Natural killer cell (primary cell): Measurements from ENCODE around the gene UBE2L6. TPM values are rescaled to one million over a fixed set of nuclear protein-coding genes. Genes with fewer than 3 reads are reported as not detected.

Experiments
- ATAC-seq, 3 donors: fragments of 150-1000 bp in 2 of 3; fragments of 200-7000 bp in 1 of 3; cut with Tn5 transposase; 1 replicate in 1 of 3; 2 replicates in 2 of 3; pipeline ENCODE4 v1.10.0; 2021; ENCODE audit warnings: mild to moderate bottlenecking in 2 of 3, moderate library complexity in 2 of 3
- DNase-seq, 2 donors: peaks; one replicate each; pipeline versions ENCODE4 v3.0.0 to v3.0.0-alpha.2; 2013 to 2021; ENCODE audit warnings: mixed read lengths in 1 of 2
- H3K27ac ChIP-seq: one replicate; pipeline ENCODE4 v1.5.1; 2013; ENCODE audit warnings: mild to moderate bottlenecking, low read length
- H3K27me3 ChIP-seq: one replicate; pipeline ENCODE4 v1.6.1; 2013; ENCODE audit warnings: low read length; ENCODE audit not compliant: control insufficient read depth, insufficient read depth
- H3K36me3 ChIP-seq: one replicate; pipeline ENCODE4 v1.6.1; 2013; ENCODE audit warnings: low read length; ENCODE audit not compliant: control insufficient read depth, insufficient read depth
- H3K4me1 ChIP-seq: one replicate; pipeline ENCODE4 v1.6.1; 2013; ENCODE audit warnings: low read length; ENCODE audit not compliant: control insufficient read depth, insufficient read depth
- H3K4me3 ChIP-seq: one replicate; pipeline ENCODE4 v1.5.1; 2013; ENCODE audit warnings: low read length
- H3K9me3 ChIP-seq: one replicate; pipeline ENCODE4 v1.6.1; 2013; ENCODE audit warnings: low read length; ENCODE audit not compliant: control insufficient read depth, insufficient read depth
- H3K27ac Mint-ChIP-seq, 2 donors: one replicate each; pipeline ENCODE4 v1.8.0; 2022; ENCODE audit warnings: mild to moderate bottlenecking in 2 of 2, mixed read lengths in 2 of 2, moderate library complexity in 1 of 2
- H3K27me3 Mint-ChIP-seq, 2 donors: one replicate each; pipeline ENCODE4 v1.8.0; 2022; ENCODE audit warnings: low read depth in 2 of 2, mixed read lengths in 2 of 2
- H3K36me3 Mint-ChIP-seq: one replicate; pipeline ENCODE4 v1.8.0; 2022; ENCODE audit warnings: mixed read lengths
- H3K4me1 Mint-ChIP-seq, 2 donors: one replicate each; pipeline ENCODE4 v1.8.0; 2022; ENCODE audit warnings: mixed read lengths in 2 of 2
- H3K4me3 Mint-ChIP-seq: one replicate; pipeline ENCODE4 v1.8.0; 2022; ENCODE audit warnings: mild to moderate bottlenecking, moderate library complexity, mixed read lengths
- H3K9me3 Mint-ChIP-seq, 2 donors: one replicate each; pipeline ENCODE4 v1.8.0; 2022; ENCODE audit warnings: mixed read lengths in 2 of 2
- WGBS: methylation state at CpG from one replicate; pipeline ENCODE4 v1.1.7; 2013; ENCODE audit warnings: missing lambda C conversion rate; ENCODE audit not compliant: insufficient coverage; 5-methylcytosine and 5-hydroxymethylcytosine counted together
- intact Hi-C: fragments of 100-400 bp; cut with micrococcal nuclease; formaldehyde crosslinking; loops from one replicate; pipeline ENCODE4 v1.14.2; 2022
- total RNA-seq, 4 donors: library from RNA; stranded (reverse); fragments of 120-200 nt in 1 of 4; gene quantifications; one replicate each; pipeline versions ENCODE4 v1.2.3 to v1.2.4, GENCODE V29; 2013 to 2022
- TF ChIP-seq, protein P1 (sequence below): fragments of 200-600 bp; IDR thresholded peaks from one replicate; pipeline ENCODE4 v1.8.0; 2022; ENCODE audit warnings: antibody characterized with exemption

The UBE2L6 gene
- total RNA-seq, 3 donors from 2014 or later (not counting 1 experiment from before 2014, with no cell fraction given) = 89.1 to 108 (median 103) TPM

DNA sequence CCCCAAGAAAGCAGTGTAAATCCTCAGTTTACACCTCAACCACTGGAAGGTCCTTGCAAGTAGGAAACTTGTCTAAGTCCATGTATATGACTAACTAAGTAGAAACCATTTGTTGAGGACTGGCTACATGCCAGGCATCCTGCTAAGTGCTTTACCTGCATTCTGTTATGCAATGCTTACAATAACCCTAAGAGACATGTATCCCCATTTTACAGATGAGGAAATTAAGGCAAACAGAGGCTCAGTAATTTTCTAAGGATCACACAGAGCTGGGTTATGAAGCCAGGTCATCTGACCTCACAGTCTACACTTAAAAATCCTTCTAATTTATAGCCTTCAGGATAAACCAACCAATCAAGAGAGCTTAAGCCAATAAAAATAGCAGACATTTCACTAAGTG lies 38.5 kb downstream of the UBE2L6 start:
- intact Hi-C loops = no loop called here
- ATAC-seq (no peak), DNase-seq (no peak)
- Histone ChIP-seq H3K4me1 (peaks cover 15% of the 10 kb centered on the region), H3K36me3 (peaks cover 8% of the 10 kb centered on the region), H3K4me3 (no peak overlapping the region), H3K9me3 (no peaks in the 10 kb centered on the region), H3K27me3 (no peaks in the 10 kb centered on the region), H3K27ac (no peak overlapping the region)
- TF ChIP-seq, protein P1, sequence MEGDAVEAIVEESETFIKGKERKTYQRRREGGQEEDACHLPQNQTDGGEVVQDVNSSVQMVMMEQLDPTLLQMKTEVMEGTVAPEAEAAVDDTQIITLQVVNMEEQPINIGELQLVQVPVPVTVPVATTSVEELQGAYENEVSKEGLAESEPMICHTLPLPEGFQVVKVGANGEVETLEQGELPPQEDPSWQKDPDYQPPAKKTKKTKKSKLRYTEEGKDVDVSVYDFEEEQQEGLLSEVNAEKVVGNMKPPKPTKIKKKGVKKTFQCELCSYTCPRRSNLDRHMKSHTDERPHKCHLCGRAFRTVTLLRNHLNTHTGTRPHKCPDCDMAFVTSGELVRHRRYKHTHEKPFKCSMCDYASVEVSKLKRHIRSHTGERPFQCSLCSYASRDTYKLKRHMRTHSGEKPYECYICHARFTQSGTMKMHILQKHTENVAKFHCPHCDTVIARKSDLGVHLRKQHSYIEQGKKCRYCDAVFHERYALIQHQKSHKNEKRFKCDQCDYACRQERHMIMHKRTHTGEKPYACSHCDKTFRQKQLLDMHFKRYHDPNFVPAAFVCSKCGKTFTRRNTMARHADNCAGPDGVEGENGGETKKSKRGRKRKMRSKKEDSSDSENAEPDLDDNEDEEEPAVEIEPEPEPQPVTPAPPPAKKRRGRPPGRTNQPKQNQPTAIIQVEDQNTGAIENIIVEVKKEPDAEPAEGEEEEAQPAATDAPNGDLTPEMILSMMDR = no peak
- H3K36me3 Mint-ChIP-seq = no peaks in the 10 kb centered on the region
- no peaks in the 10 kb centered on the region for H3K9me3 Mint-ChIP-seq
- H3K27me3 Mint-ChIP-seq = no peaks in the 10 kb centered on the region
- H3K4me3 Mint-ChIP-seq = peak overlapping the region; percentile 31
- H3K4me1 Mint-ChIP-seq = peaks cover 30 to 36% of the 10 kb centered on the region in 2 donors
- H3K27ac Mint-ChIP-seq = no peak overlapping the region

GRCh38 chr11:57527056-57527631 lies 40.3 kb downstream of the UBE2L6 start:
- intact Hi-C loops = loop anchor here (1.0 kb wide), 3 partner anchors 34 to 182 kb away; no protein-coding TSS in a partner anchor
- H3K27ac ChIP-seq = no peak overlapping the region
- ATAC-seq (no peak), DNase-seq (peak; percentile 60 to 85)
- no peak overlapping the region for H3K4me3 ChIP-seq
- H3K9me3 Mint-ChIP-seq = no peaks in the 10 kb centered on the region
- H3K4me1 Mint-ChIP-seq = peaks cover 30 to 36% of the 10 kb centered on the region in 2 donors
- peaks cover 0 to 3% of the 10 kb centered on the region in 2 donors for H3K27me3 Mint-ChIP-seq
- peaks cover 15% of the 10 kb centered on the region for H3K4me1 ChIP-seq
- no peaks in the 10 kb centered on the region for H3K27me3 ChIP-seq
- H3K27ac Mint-ChIP-seq = no peak overlapping the region
- TF ChIP-seq, protein P1 = peak; percentile 97
- 29% methylated on average over 6 of the region's 7 CpGs for WGBS
- H3K9me3 ChIP-seq = no peaks in the 10 kb centered on the region
- H3K36me3 Mint-ChIP-seq = no peaks in the 10 kb centered on the region
- peaks cover 8% of the 10 kb centered on the region for H3K36me3 ChIP-seq
- H3K4me3 Mint-ChIP-seq = no peak overlapping the region

GRCh38 chr11:57523419-57523818 lies 44.1 kb downstream of the UBE2L6 start:
- no peak for ATAC-seq
- peaks cover 0 to 3% of the 10 kb centered on the region in 2 donors for H3K27me3 Mint-ChIP-seq

More at GRCh38 chr11:57523419-57523818, 44.1 kb downstream of the UBE2L6 start:
- no peak overlapping the region for H3K4me3 Mint-ChIP-seq
- Histone ChIP-seq H3K9me3 (no peaks in the 10 kb centered on the region), H3K27me3 (no peaks in the 10 kb centered on the region), H3K36me3 (peaks cover 4% of the 10 kb centered on the region), H3K4me1 (no peaks in the 10 kb centered on the region), H3K27ac (no peak overlapping the region), H3K4me3 (no peak overlapping the region)
- no peaks in the 10 kb centered on the region for H3K36me3 Mint-ChIP-seq
- H3K9me3 Mint-ChIP-seq = no peaks in the 10 kb centered on the region
- TF ChIP-seq, protein P1 = no peak
- no peak for DNase-seq
- H3K4me1 Mint-ChIP-seq = peaks cover 5 to 7% of the 10 kb centered on the region in 2 donors
- intact Hi-C loops = no loop called here
- WGBS = 95% methylated on average over 4 of the region's 4 CpGs
- no peak overlapping the region for H3K27ac Mint-ChIP-seq
